ENCODE results near the gene CDC42BPB.

- TF ChIP-seq, protein P1, sequence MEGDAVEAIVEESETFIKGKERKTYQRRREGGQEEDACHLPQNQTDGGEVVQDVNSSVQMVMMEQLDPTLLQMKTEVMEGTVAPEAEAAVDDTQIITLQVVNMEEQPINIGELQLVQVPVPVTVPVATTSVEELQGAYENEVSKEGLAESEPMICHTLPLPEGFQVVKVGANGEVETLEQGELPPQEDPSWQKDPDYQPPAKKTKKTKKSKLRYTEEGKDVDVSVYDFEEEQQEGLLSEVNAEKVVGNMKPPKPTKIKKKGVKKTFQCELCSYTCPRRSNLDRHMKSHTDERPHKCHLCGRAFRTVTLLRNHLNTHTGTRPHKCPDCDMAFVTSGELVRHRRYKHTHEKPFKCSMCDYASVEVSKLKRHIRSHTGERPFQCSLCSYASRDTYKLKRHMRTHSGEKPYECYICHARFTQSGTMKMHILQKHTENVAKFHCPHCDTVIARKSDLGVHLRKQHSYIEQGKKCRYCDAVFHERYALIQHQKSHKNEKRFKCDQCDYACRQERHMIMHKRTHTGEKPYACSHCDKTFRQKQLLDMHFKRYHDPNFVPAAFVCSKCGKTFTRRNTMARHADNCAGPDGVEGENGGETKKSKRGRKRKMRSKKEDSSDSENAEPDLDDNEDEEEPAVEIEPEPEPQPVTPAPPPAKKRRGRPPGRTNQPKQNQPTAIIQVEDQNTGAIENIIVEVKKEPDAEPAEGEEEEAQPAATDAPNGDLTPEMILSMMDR (IDR thresholded peaks at IDR 0.05) = no peak
- TF ChIP-seq POLR2A (IDR thresholded peaks at IDR 0.05) = no peak
- no peak for TF ChIP-seq POLR2AphosphoS5 (IDR thresholded peaks at IDR 0.05; ENCODE audit: insufficient read depth in 1 of 2, low read depth in 1 of 2)
Observed at GRCh38 chr14:102905116-102906108, 151.9 kb downstream of the CDC42BPB start.

All from vagina (tissue), 2 donors.